ENCODE results near the gene CCDC157.

Gene CCDC157

DNA sequence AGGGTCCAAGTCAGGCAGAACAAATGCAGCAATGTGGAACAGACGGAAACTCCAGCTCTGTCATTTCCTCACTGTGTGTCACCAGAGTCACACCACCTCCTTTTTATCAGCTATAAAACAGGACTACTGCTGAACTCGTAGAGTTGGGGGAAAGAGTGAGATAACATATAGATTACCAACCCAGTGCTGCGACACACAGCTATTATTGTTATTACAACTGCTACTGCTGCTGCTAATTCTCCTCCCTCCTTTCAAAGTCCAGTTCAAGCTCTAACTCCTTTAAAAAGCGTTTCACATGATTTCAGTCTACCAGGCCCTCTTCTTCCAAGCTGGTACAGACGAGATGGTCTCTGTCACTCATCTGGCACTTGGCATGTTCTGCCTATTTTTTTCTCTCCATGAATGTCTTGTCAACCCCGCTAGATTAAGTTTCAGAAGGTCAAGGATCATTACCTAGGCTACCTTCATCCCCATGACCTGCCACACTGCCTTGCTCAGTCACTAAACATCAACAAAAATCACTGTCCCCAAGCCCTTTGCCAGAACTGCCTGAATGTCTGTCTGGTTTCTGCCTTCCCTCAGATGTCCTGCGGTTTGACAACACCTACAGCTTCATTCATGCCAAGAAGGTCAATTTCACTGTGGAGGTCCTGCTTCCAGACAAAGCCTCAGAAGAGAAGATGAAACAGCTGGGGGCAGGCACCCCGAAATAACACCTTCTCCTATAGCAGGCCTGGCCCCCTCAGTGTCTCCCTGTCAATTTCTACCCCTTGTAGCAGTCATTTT is 65.1 kb downstream of the CCDC157 start:
- TF ChIP-seq ARNTL (CRISPR knock-in tag; IDR thresholded peaks at IDR 0.05; ENCODE audit: borderline replicate concordance, low read depth) (no peak), ESRRG (CRISPR knock-in tag; IDR thresholded peaks at IDR 0.05) (no peak)
- TF ChIP-seq, protein P1, sequence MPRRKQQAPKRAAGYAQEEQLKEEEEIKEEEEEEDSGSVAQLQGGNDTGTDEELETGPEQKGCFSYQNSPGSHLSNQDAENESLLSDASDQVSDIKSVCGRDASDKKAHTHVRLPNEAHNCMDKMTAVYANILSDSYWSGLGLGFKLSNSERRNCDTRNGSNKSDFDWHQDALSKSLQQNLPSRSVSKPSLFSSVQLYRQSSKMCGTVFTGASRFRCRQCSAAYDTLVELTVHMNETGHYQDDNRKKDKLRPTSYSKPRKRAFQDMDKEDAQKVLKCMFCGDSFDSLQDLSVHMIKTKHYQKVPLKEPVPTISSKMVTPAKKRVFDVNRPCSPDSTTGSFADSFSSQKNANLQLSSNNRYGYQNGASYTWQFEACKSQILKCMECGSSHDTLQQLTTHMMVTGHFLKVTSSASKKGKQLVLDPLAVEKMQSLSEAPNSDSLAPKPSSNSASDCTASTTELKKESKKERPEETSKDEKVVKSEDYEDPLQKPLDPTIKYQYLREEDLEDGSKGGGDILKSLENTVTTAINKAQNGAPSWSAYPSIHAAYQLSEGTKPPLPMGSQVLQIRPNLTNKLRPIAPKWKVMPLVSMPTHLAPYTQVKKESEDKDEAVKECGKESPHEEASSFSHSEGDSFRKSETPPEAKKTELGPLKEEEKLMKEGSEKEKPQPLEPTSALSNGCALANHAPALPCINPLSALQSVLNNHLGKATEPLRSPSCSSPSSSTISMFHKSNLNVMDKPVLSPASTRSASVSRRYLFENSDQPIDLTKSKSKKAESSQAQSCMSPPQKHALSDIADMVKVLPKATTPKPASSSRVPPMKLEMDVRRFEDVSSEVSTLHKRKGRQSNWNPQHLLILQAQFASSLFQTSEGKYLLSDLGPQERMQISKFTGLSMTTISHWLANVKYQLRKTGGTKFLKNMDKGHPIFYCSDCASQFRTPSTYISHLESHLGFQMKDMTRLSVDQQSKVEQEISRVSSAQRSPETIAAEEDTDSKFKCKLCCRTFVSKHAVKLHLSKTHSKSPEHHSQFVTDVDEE (CRISPR knock-in tag; IDR thresholded peaks at IDR 0.05), result no peak
- ATAC-seq, result no peak

DNA sequence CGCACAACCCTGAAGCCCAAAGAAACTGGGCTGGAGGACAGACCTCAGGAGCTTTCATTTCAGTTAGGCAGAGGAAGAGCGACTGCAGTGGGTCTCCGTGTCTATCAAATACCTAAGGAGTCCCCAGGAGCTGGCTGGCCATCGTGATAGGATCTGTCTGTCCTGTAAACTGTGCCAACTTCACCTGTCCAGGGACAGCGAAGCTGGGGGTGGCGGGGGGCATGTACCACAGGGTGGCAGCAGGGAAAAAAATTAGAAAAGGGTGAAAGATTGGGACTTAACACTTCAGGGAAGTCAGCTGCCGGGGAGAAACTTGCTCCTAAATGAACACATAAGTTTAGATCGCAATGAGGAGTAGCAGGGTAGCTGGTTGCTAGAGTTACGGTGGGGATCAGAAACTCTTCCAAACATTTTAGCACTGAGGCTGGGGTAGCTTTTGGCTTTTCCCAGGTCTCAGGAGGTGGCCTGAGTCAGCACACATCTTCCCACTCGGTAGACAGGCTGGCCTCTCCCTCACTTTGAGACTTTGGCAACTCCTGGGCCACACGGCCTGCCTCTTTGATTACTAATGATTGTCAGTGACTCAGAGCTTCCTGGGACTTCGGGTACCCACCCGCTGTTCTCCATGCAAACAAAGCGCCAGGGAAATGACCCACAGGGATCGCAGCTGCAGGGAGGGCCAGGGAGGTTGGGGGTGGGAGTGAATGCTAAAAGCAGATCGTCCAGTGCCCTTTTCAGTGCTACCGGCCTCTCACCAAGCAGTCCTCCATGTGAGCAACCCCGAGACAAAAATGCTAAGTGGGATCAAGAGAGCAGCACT is 65.9 kb downstream of the CCDC157 start:
- ATAC-seq, result peak; percentile 30
- TF ChIP-seq TOX (CRISPR knock-in tag; IDR thresholded peaks at IDR 0.05; ENCODE audit: borderline replicate concordance), result no peak
- no peak for TF ChIP-seq TCF4 (CRISPR knock-in tag; IDR thresholded peaks at IDR 0.05; ENCODE audit: borderline replicate concordance)
- TF ChIP-seq ZC3H10 (CRISPR knock-in tag; IDR thresholded peaks at IDR 0.05), result no peak
- TF ChIP-seq, protein P2, sequence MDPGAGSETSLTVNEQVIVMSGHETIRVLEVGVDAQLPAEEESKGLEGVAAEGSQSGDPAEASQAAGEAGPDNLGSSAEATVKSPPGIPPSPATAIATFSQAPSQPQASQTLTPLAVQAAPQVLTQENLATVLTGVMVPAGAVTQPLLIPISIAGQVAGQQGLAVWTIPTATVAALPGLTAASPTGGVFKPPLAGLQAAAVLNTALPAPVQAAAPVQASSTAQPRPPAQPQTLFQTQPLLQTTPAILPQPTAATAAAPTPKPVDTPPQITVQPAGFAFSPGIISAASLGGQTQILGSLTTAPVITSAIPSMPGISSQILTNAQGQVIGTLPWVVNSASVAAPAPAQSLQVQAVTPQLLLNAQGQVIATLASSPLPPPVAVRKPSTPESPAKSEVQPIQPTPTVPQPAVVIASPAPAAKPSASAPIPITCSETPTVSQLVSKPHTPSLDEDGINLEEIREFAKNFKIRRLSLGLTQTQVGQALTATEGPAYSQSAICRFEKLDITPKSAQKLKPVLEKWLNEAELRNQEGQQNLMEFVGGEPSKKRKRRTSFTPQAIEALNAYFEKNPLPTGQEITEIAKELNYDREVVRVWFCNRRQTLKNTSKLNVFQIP (CRISPR knock-in tag; IDR thresholded peaks at IDR 0.05; ENCODE audit: borderline replicate concordance, low read depth), result no peak
- TF ChIP-seq ZNF565 (CRISPR knock-in tag; conservative IDR thresholded peaks at IDR 0.05; ENCODE audit: low read depth), result no peak
- TF ChIP-seq, protein P3, sequence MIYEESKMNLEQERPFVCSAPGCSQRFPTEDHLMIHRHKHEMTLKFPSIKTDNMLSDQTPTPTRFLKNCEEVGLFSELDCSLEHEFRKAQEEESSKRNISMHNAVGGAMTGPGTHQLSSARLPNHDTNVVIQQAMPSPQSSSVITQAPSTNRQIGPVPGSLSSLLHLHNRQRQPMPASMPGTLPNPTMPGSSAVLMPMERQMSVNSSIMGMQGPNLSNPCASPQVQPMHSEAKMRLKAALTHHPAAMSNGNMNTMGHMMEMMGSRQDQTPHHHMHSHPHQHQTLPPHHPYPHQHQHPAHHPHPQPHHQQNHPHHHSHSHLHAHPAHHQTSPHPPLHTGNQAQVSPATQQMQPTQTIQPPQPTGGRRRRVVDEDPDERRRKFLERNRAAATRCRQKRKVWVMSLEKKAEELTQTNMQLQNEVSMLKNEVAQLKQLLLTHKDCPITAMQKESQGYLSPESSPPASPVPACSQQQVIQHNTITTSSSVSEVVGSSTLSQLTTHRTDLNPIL (CRISPR knock-in tag; IDR thresholded peaks at IDR 0.05; ENCODE audit: low read depth), result no peak
- no peak for TF ChIP-seq GLIS3 (CRISPR knock-in tag; IDR thresholded peaks at IDR 0.05)
- no peak for TF ChIP-seq PPARA (CRISPR knock-in tag; IDR thresholded peaks at IDR 0.05; ENCODE audit: borderline replicate concordance)

DNA sequence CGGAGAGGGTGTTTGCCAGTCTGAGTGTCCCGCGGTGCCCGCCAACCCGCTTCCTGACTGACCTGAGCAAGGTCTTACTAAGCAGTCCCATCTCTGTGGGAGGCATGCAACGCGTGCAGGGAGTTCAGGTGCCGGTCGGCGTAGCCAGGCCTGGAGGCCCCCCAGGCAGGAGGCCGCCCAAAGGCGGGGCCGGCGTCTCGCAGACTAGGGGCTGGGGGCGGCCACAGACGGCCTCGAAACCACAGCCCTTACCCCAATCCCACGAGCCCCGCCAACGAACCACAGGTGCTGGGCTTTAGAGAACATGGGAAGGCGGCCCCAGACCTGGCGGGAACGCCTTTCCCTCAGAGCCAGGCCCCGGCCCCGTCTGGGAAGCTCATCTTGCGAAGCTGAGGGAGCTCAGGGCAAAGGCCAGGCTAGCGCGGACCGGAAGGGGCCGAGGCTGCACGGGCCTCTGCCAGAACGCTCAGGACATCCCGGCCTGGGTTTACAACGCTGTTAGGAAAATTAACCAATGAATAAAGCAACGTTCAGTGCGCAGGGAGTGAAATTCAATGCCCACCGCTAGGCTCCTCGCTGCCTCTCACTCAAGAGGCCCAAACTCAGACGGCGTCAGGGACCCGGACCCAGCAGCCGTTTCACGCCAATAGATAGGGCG is 66.6 kb downstream of the CCDC157 start:
- TF ChIP-seq ZFP30 (CRISPR knock-in tag; IDR thresholded peaks at IDR 0.05), result no peak
- 0 out of 2 replicates have a peak, but pooled peaks have one; percentile 32 for TF ChIP-seq CSDC2 (CRISPR knock-in tag; IDR thresholded peaks at IDR 0.05)
- TF ChIP-seq, protein P4, sequence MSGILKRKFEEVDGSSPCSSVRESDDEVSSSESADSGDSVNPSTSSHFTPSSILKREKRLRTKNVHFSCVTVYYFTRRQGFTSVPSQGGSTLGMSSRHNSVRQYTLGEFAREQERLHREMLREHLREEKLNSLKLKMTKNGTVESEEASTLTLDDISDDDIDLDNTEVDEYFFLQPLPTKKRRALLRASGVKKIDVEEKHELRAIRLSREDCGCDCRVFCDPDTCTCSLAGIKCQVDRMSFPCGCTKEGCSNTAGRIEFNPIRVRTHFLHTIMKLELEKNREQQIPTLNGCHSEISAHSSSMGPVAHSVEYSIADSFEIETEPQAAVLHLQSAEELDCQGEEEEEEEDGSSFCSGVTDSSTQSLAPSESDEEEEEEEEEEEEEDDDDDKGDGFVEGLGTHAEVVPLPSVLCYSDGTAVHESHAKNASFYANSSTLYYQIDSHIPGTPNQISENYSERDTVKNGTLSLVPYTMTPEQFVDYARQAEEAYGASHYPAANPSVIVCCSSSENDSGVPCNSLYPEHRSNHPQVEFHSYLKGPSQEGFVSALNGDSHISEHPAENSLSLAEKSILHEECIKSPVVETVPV (CRISPR knock-in tag; IDR thresholded peaks at IDR 0.05), result no peak
- TF ChIP-seq, protein P5, sequence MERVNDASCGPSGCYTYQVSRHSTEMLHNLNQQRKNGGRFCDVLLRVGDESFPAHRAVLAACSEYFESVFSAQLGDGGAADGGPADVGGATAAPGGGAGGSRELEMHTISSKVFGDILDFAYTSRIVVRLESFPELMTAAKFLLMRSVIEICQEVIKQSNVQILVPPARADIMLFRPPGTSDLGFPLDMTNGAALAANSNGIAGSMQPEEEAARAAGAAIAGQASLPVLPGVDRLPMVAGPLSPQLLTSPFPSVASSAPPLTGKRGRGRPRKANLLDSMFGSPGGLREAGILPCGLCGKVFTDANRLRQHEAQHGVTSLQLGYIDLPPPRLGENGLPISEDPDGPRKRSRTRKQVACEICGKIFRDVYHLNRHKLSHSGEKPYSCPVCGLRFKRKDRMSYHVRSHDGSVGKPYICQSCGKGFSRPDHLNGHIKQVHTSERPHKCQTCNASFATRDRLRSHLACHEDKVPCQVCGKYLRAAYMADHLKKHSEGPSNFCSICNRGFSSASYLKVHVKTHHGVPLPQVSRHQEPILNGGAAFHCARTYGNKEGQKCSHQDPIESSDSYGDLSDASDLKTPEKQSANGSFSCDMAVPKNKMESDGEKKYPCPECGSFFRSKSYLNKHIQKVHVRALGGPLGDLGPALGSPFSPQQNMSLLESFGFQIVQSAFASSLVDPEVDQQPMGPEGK (CRISPR knock-in tag; IDR thresholded peaks at IDR 0.05; ENCODE audit: borderline replicate concordance), result peak; percentile 72; the same call in 1 of the 2 replicates
- TF ChIP-seq, protein P3 (CRISPR knock-in tag; IDR thresholded peaks at IDR 0.05; ENCODE audit: low read depth), result no peak
- TF ChIP-seq, protein P2 (CRISPR knock-in tag; IDR thresholded peaks at IDR 0.05; ENCODE audit: borderline replicate concordance, low read depth), result no peak
- no peak for TF ChIP-seq TCF4 (CRISPR knock-in tag; IDR thresholded peaks at IDR 0.05; ENCODE audit: borderline replicate concordance)
- ATAC-seq, result peak; percentile 56

All from SK-N-SH treated with all-trans-retinoic acid at 6 μM for 48 hours (cell line).